Lung (tissue), 16 donors: ENCODE measurements around the gene LEO1. TPM values are rescaled to one million over a fixed set of nuclear protein-coding genes. Genes with fewer than 3 reads are reported as not detected.

Experiments used
- ATAC-seq: fragments of 200-7000 bp; cut with Tn5 transposase; one replicate; pipeline ENCODE4 v1.9.1; 2020; ENCODE audit warnings: moderate number of reproducible peaks; ENCODE audit not compliant: insufficient read depth, low FRiP score
- DNase-seq, 3 donors: peaks; one replicate each; pipeline ENCODE4 v3.0.0-alpha.2; 2013 to 2017
- H3K27ac ChIP-seq, 2 donors: one replicate each; pipeline ENCODE4 v1.5.1; 2013; ENCODE audit warnings: mild to moderate bottlenecking in 2 of 2, moderate library complexity in 2 of 2, control low read depth in 1 of 2, inconsistent platforms in 1 of 2, low read depth in 1 of 2, low read length in 1 of 2
- H3K27me3 ChIP-seq, 3 donors: one replicate each; pipeline ENCODE4 v1.5.1; 2013; ENCODE audit warnings: low read length in 2 of 3; ENCODE audit not compliant: control insufficient read depth in 3 of 3, insufficient read depth in 3 of 3
- H3K36me3 ChIP-seq, 4 donors: one replicate each; pipeline ENCODE4 v1.5.1; 2013; ENCODE audit warnings: low read length in 4 of 4, mild to moderate bottlenecking in 1 of 4, moderate library complexity in 1 of 4; ENCODE audit not compliant: control insufficient read depth in 4 of 4, insufficient read depth in 4 of 4
- H3K4me1 ChIP-seq, 5 donors: one replicate each; pipeline ENCODE4 v1.5.1; 2013; ENCODE audit warnings: low read length in 5 of 5, mild to moderate bottlenecking in 2 of 5, moderate library complexity in 1 of 5; ENCODE audit not compliant: control insufficient read depth in 5 of 5, insufficient read depth in 5 of 5
- H3K4me3 ChIP-seq: one replicate; pipeline ENCODE4 v1.5.1; 2013; ENCODE audit warnings: mild to moderate bottlenecking, control low read depth, moderate library complexity
- H3K9ac ChIP-seq, 2 donors: one replicate each; pipeline ENCODE4 v1.5.1; 2013; ENCODE audit warnings: low read length in 2 of 2, control low read depth in 1 of 2; ENCODE audit not compliant: insufficient read depth in 1 of 2
- H3K9me3 ChIP-seq, 4 donors: one replicate each; pipeline ENCODE4 v1.5.1; 2013; ENCODE audit warnings: low read length in 3 of 4, mild to moderate bottlenecking in 1 of 4, moderate library complexity in 1 of 4; ENCODE audit not compliant: control insufficient read depth in 4 of 4, insufficient read depth in 3 of 4
- WGBS, 2 donors: extraction: QIAGEN DNeasy Blood & Tissue Kit; methylation state at CpG; one replicate each; pipeline ENCODE4 v1.1.7; 2013; 5-methylcytosine and 5-hydroxymethylcytosine counted together
- long read RNA-seq, 5 donors: transcript quantifications; one replicate each; lab custom pipeline, GENCODE V29; 2026
- polyA plus RNA-seq, 2 donors: library from polyadenylated mRNA; stranded (reverse); fragments of 200-250 nt; gene quantifications; one replicate each; pipeline ENCODE4 v1.2.1, GENCODE V29; 2013
- total RNA-seq, 2 donors: library from RNA; depleted of rRNA in 1 of 2; stranded (reverse); fragments of >200 nt in 1 of 2; gene quantifications; one replicate each; pipeline ENCODE4 v1.2.1, GENCODE V29; 2014 to 2021
- TF ChIP-seq, protein P1 (sequence below): IDR thresholded peaks from 2 replicates; pipeline ENCODE4 v1.5.1; 2012; ENCODE audit warnings: mild to moderate bottlenecking; ENCODE audit errors: control extremely low read depth, extremely low read depth
- donor health status: control.
- donor health status: control.
- donor health status: Bipolar disorder and iron deficiency.
- donor health status: healthy.
- donor health status: DM: yes; HTN: yes; CAD: no.

Gene LEO1
- total RNA-seq (10 to 100 TPM; 12.4 to 25.4 TPM), polyA plus RNA-seq (10 to 100 TPM in 1 of 2 donors, 1 to 10 TPM in 1; 7.1 to 12.3 TPM)
- long read RNA-seq, donor 1, partial matches to known transcripts: 0 of 3 reads
- long read RNA-seq, donor 1, other reads (novel, unspliced or antisense): 0 of 3 reads
- long read RNA-seq, donor 2: 0 reads
- long read RNA-seq, donor 3: 0 reads
- long read RNA-seq, donor 4, partial matches to known transcripts: 0 of 1 reads
- long read RNA-seq, donor 4, other reads (novel, unspliced or antisense): 0 of 1 reads
- long read RNA-seq, donor 5, transcript LEO1-201 (12 exons, 2,193 nt): major isoform, 6 of 13 reads
- long read RNA-seq, donor 5, partial matches to known transcripts: 7 of 13 reads
- long read RNA-seq, donor 5, other reads (novel, unspliced or antisense): 0 of 13 reads

DNA sequence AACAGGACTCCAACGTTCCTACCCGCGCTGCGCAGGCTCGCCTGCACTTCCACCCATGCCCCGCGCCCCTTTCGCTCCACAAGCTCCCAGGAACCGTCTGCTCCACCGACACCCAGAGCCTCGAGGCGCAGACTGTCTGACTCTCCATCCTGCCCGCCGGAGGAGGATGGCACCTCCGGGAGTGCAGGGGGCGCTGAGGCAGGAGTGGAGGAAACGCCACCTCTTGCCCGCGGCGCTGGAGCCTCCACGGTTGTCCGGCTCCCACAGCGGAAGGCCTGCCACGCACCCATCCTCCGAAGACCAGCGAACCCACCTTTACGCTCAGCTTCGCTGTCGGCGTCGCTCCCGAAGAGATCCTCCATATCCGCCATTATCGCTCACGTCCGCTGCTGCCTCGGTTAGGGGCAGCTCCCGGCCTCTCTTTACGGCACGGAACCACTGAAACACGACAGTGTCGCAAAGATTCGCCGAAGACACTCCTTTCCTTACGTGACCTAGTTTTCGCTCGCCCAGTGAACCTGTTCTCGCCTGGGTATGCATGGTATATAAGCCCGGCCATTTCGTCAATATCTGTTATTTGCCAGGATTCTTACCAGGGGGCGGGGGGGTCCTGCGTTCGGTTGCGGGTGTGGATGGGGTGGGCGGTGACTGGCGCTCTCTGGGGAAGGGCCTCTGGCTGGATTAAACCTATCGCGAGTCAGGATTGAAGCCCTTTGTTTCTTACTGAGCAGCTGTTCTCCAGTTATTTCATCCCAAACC is at the start of gene LEO1:
Gene LEO1 (minus strand): TSS at position 404 of the 759 bp plus-strand sequence. CDS start 33 bp downstream, at position 371.
- DNase-seq (peak; percentile 94 to 99 (median 98)), ATAC-seq (peak; percentile 98)
- H3K36me3 ChIP-seq: peaks cover 0 to 4% (median 0%) of the 10 kb centered on the region in 4 donors
- TF ChIP-seq, protein P1, sequence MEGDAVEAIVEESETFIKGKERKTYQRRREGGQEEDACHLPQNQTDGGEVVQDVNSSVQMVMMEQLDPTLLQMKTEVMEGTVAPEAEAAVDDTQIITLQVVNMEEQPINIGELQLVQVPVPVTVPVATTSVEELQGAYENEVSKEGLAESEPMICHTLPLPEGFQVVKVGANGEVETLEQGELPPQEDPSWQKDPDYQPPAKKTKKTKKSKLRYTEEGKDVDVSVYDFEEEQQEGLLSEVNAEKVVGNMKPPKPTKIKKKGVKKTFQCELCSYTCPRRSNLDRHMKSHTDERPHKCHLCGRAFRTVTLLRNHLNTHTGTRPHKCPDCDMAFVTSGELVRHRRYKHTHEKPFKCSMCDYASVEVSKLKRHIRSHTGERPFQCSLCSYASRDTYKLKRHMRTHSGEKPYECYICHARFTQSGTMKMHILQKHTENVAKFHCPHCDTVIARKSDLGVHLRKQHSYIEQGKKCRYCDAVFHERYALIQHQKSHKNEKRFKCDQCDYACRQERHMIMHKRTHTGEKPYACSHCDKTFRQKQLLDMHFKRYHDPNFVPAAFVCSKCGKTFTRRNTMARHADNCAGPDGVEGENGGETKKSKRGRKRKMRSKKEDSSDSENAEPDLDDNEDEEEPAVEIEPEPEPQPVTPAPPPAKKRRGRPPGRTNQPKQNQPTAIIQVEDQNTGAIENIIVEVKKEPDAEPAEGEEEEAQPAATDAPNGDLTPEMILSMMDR: no peak
- WGBS, 2 donors: 0% methylated on average over 58 of the region's 58 CpGs
- peak within 1 kb of the TSS; percentile 88 for H3K4me3 ChIP-seq
- H3K4me1 ChIP-seq: peaks cover 5 to 10% (median 7%) of the 10 kb centered on the region in 5 donors
- H3K9ac ChIP-seq: peak within 1 kb of the TSS; percentile 83 to 96
- H3K27ac ChIP-seq: peak within 1 kb of the TSS; percentile 41 to 97
- H3K9me3 ChIP-seq: peaks cover 0 to 4% (median 2%) of the 10 kb centered on the region in 4 donors
- no peaks in the 10 kb centered on the region for H3K27me3 ChIP-seq

DNA sequence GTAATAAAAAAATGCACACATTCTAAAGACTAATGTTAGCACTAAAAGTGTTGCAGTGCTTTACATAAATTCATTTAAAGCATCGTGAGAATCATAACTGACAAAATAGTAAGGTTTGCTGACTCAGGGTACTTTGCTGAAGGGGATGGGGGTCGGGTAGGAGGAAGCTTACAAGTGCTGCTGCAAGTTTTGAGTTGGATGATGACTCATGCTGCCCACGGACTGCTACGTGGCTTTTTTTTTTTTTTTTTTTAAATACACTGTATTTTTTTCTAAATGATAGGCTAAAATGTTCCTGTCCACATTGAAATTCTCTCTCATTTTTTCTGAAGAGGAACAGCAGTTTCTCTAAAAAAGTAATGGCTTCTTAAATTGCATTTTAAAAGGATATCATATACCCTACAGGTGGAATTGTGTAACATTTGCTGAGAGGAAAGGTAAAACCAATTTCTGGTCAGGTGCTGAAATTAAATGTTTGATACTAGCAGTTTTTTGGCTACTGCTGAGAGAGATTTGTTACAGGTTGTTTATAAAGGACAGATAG is 49.6 kb upstream of the LEO1 start:
- Histone ChIP-seq H3K9ac (peak overlapping the region in 1 of 2 donors; percentile 67), H3K27me3 (no peaks in the 10 kb centered on the region), H3K36me3 (no peaks in the 10 kb centered on the region), H3K27ac (no peak overlapping the region), H3K4me1 (peaks cover 3 to 14% (median 8%) of the 10 kb centered on the region in 5 donors), H3K4me3 (no peak overlapping the region), H3K9me3 (no peaks in the 10 kb centered on the region)
- ATAC-seq (peak; percentile 42), DNase-seq (peak; percentile 26 to 71 (median 59))
- TF ChIP-seq, protein P1: no peak
- WGBS, 2 donors: 0% methylated on average over 4 of the region's 4 CpGs

DNA sequence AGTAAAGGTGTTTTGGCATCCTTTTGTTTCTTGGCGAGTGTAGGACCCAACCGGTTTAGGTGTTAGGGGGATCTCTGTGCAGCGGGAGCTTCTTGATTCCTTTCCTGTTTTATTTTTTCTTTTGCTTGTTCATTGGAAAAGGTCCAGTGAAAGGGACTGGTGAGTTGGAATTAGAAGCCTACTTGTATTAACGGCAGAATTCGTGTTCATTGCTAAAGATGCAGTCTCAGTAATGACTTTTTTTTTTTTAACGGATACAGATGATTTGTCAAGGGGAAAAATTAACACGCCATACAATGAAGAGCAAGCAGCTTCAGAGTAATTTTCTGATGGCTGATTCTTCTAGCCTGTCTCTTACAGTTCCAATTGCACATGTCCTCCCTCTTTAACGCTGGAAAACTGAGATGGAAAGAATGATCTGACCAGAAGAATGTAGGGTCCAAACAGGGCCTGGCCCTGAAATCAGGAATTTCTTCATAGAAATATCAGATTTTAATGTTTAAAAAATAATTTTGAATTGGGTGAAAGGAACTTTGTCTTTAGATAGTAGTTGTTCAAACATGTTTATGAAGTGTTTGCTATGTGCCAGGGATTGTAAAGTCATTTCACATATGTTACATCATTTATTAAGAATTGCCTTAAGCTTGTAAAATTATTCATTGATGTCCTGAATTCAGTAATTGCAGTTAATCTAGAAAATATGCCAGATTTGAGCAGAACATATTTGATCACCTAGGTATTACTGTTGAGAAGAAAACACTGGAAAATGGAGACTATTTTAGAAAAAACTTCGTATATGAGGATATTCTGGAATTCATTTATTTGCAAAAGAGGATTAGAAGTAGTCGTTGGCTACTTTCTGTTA is 48.9 kb upstream of the LEO1 start:
- Histone ChIP-seq H3K36me3 (no peaks in the 10 kb centered on the region), H3K27me3 (no peaks in the 10 kb centered on the region), H3K9me3 (no peaks in the 10 kb centered on the region), H3K27ac (peak overlapping the region; percentile 97 to 100), H3K9ac (peak overlapping the region; percentile 38 to 67), H3K4me1 (peaks cover 3 to 14% (median 8%) of the 10 kb centered on the region in 5 donors), H3K4me3 (peak overlapping the region; percentile 79)
- DNase-seq (peak in 1 of 3 donors; percentile 61), ATAC-seq (no peak)
- TF ChIP-seq, protein P1: no peak
- WGBS, 2 donors: 4 to 7% methylated on average over 10 of the region's 10 CpGs
